Gastroesophageal sphincter (tissue), 2 donors: ENCODE results near the gene TENM3.

Source experiments
- EP300 ChIP-seq: sonication (generic); formaldehyde crosslinking; IDR thresholded peaks from one replicate; pipeline ENCODE4 v1.6.1; 2017; ENCODE audit warnings: antibody characterized with exemption, mild to moderate bottlenecking
- POLR2A ChIP-seq, 2 donors: fragments of 450-650 bp; IDR thresholded peaks; one replicate each; pipeline ENCODE4 v1.6.1; 2017; ENCODE audit warnings: antibody characterized with exemption in 2 of 2, mild to moderate bottlenecking in 2 of 2, moderate library complexity in 1 of 2

- TF ChIP-seq POLR2A (IDR thresholded peaks at IDR 0.05) (no peak), EP300 (no peak)
Observed at GRCh38 chr4:182838535-182838934, 595.3 kb downstream of the TENM3 start.
